WTC11 (cell line): ENCODE results near the gene RARB.

Source experiments
- AR ChIP-seq: fragments of 250-450 bp; sonication (Bioruptor Pico); IDR thresholded peaks from 2 replicates; pipeline ENCODE4 v1.9.0; 2021; ENCODE audit warnings: mild to moderate bottlenecking
- ARID4B ChIP-seq: sonication (generic); formaldehyde crosslinking; IDR thresholded peaks from 2 replicates; pipeline ENCODE4 v1.8.0; 2023; ENCODE audit warnings: missing genetic modification reagents, mild to moderate bottlenecking, borderline replicate concordance
- CREM ChIP-seq: sonication (generic); formaldehyde crosslinking; IDR thresholded peaks from 2 replicates; pipeline ENCODE4 v1.8.1; 2022; ENCODE audit warnings: mild to moderate bottlenecking, missing genetic modification reagents, moderate library complexity
- CTCF ChIP-seq: fragments of 200-600 bp; IDR thresholded peaks from 2 replicates; pipeline ENCODE4 v1.8.0; 2022; ENCODE audit warnings: antibody characterized with exemption
- ETV6 ChIP-seq: sonication (generic); formaldehyde crosslinking; IDR thresholded peaks from 2 replicates; pipeline ENCODE4 v1.8.1; 2022; ENCODE audit warnings: mild to moderate bottlenecking, missing genetic modification reagents
- FOXP4 ChIP-seq: sonication (generic); formaldehyde crosslinking; IDR thresholded peaks from 2 replicates; pipeline ENCODE4 v1.8.0; 2022; ENCODE audit warnings: mild to moderate bottlenecking, missing genetic modification reagents
- JUN ChIP-seq: sonication (generic); formaldehyde crosslinking; IDR thresholded peaks from 2 replicates; pipeline ENCODE4 v1.8.0; 2023; ENCODE audit warnings: mild to moderate bottlenecking, missing genetic modification reagents
- MAX ChIP-seq: sonication (generic); formaldehyde crosslinking; IDR thresholded peaks from 2 replicates; pipeline ENCODE4 v1.8.0; 2022; ENCODE audit warnings: mild to moderate bottlenecking, missing genetic modification reagents
- MLX ChIP-seq: sonication (generic); formaldehyde crosslinking; IDR thresholded peaks from 2 replicates; pipeline ENCODE4 v1.8.1; 2023; ENCODE audit warnings: mild to moderate bottlenecking, missing genetic modification reagents, moderate library complexity
- TCF7 ChIP-seq: sonication (generic); formaldehyde crosslinking; IDR thresholded peaks from 2 replicates; pipeline ENCODE4 v1.8.0; 2022; ENCODE audit warnings: mild to moderate bottlenecking, low read depth, missing genetic modification reagents, moderate library complexity
- USF2 ChIP-seq: sonication (generic); formaldehyde crosslinking; IDR thresholded peaks from 2 replicates; pipeline ENCODE4 v1.8.1; 2023; ENCODE audit warnings: mild to moderate bottlenecking, missing genetic modification reagents, moderate library complexity
- ZNF219 ChIP-seq: sonication (generic); formaldehyde crosslinking; IDR thresholded peaks from 2 replicates; pipeline ENCODE4 v1.8.0; 2023; ENCODE audit warnings: missing genetic modification reagents, mild to moderate bottlenecking, borderline replicate concordance

- TF ChIP-seq JUN (CRISPR knock-in tag) (no peak), USF2 (CRISPR knock-in tag) (no peak), CTCF (no peak), FOXP4 (CRISPR knock-in tag) (no peak), ETV6 (CRISPR knock-in tag) (no peak), CREM (no peak), MAX (CRISPR knock-in tag) (no peak), MLX (CRISPR knock-in tag) (no peak), ARID4B (CRISPR knock-in tag) (no peak), AR (CRISPR knock-in tag) (no peak), ZNF219 (CRISPR knock-in tag) (no peak), TCF7 (CRISPR knock-in tag) (no peak)
Observed at GRCh38 chr3:25589104-25589782, 161.2 kb downstream of the RARB start.
